Duodenal mucosa (tissue), 2 donors: ENCODE measurements around the gene KRTAP10-5.
"Not testable (repeated sequence)": the region's sequence is repeated elsewhere in the genome, so short reads cannot be mapped to it uniquely, and the experiment has no call there.

ENCODE experiments used
- H3K27ac ChIP-seq: one replicate; pipeline ENCODE4 v1.7.0; 2013; ENCODE audit warnings: low read depth, low read length
- H3K27me3 ChIP-seq, 2 donors: one replicate each; pipeline ENCODE4 v1.7.0; 2013; ENCODE audit warnings: low read length in 2 of 2, control low read depth in 1 of 2; ENCODE audit not compliant: insufficient read depth in 2 of 2, control insufficient read depth in 1 of 2
- H3K36me3 ChIP-seq, 2 donors: one replicate each; pipeline ENCODE4 v1.7.0; 2013; ENCODE audit warnings: low read length in 2 of 2, control low read depth in 1 of 2; ENCODE audit not compliant: insufficient read depth in 2 of 2, control insufficient read depth in 1 of 2
- H3K4me1 ChIP-seq, 2 donors: one replicate each; pipeline ENCODE4 v1.7.0; 2013; ENCODE audit warnings: low read length in 2 of 2, control low read depth in 1 of 2; ENCODE audit not compliant: insufficient read depth in 2 of 2, control insufficient read depth in 1 of 2
- H3K4me3 ChIP-seq, 2 donors: one replicate each; pipeline ENCODE4 v1.7.0; 2013; ENCODE audit warnings: low read length in 2 of 2, low read depth in 1 of 2
- H3K9ac ChIP-seq, 2 donors: one replicate each; pipeline ENCODE4 v1.7.0; 2013; ENCODE audit warnings: low read length in 2 of 2, low read depth in 1 of 2
- H3K9me3 ChIP-seq, 2 donors: one replicate each; pipeline ENCODE4 v1.7.0; 2013; ENCODE audit warnings: low read length in 2 of 2, control low read depth in 1 of 2; ENCODE audit not compliant: control insufficient read depth in 1 of 2

The KRTAP10-5 gene

DNA sequence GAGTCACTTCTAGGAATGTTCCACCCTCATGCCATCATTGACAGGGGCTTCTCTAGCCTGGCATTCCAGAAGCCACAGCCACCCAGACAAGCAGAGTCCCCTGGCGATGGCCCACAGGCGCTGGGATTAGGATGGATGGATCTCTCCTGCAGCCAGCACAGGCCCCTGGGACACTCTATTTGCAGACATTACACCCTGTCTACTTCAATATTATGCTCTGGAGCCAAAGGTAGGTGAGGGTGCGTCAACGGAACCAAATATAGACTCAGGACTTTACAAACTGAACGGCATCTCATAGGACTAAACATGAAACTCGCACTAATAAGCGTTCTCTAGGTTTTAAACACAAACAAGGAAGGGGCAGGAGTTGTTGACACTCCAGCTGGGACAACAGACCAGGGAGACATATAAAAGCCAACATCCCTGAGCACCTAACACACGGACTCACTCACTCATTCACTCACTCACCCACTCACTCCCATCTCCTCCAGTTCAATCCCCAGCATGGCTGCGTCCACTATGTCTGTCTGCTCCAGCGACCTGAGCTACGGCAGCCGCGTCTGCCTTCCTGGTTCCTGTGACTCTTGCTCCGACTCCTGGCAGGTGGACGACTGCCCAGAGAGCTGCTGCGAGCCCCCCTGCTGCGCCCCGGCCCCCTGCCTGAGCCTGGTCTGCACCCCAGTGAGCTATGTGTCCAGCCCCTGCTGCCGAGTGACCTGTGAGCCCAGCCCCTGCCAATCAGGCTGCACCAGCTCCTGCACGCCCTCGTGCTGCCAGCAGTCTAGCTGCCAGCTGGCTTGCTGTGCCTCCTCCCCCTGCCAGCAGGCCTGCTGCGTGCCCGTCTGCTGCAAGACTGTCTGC, 19.9 kb upstream of the KRTAP10-5 start, which contains the start of gene KRTAP10-7:
Gene KRTAP10-7 (plus strand): TSS at position 480 of the 861 bp plus-strand sequence. CDS start 25 bp downstream, at position 505.
- H3K36me3 ChIP-seq, H3K4me1 ChIP-seq, H3K27ac ChIP-seq, H3K4me3 ChIP-seq, H3K9me3 ChIP-seq, H3K9ac ChIP-seq: not testable (repeated sequence)
- H3K27me3 ChIP-seq: peaks cover 5 to 21% of the 10 kb centered on the region in 2 donors

GRCh38 chr21:44599264-44600029, 19.0 kb upstream of the KRTAP10-5 start:
- Histone ChIP-seq H3K27me3 (peaks cover 5 to 26% of the 10 kb centered on the region in 2 donors), H3K4me1 (no peaks in the 10 kb centered on the region), H3K9ac (no peak overlapping the region), H3K27ac (no peak overlapping the region), H3K4me3 (no peak overlapping the region), H3K36me3 (no peaks in the 10 kb centered on the region), H3K9me3 (no peaks in the 10 kb centered on the region)

DNA sequence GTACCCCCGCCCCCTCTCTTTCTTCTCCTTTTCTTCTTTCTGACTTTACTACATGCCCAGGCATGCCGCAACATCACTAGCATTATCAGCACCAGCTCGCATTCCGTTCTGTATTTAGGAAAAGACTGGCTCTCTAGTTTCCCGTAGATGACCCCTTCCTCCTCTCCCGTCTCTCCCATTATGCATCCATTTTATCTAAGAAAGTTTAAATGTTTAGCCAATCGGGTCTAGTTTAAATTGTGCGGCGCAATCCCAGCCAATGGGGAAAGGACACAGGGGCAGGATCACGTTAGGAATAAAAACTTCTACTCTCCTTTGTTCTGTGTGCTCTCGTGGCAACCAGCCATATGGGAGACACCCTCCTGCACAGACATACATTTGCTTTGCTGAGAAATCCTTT, 17.7 kb upstream of the KRTAP10-5 start:
- Histone ChIP-seq H3K36me3 (no peaks in the 10 kb centered on the region), H3K9ac (no peak overlapping the region), H3K27me3 (peaks cover 5 to 24% of the 10 kb centered on the region in 2 donors), H3K4me3 (no peak overlapping the region), H3K4me1 (no peaks in the 10 kb centered on the region), H3K27ac (no peak overlapping the region), H3K9me3 (no peaks in the 10 kb centered on the region)

DNA sequence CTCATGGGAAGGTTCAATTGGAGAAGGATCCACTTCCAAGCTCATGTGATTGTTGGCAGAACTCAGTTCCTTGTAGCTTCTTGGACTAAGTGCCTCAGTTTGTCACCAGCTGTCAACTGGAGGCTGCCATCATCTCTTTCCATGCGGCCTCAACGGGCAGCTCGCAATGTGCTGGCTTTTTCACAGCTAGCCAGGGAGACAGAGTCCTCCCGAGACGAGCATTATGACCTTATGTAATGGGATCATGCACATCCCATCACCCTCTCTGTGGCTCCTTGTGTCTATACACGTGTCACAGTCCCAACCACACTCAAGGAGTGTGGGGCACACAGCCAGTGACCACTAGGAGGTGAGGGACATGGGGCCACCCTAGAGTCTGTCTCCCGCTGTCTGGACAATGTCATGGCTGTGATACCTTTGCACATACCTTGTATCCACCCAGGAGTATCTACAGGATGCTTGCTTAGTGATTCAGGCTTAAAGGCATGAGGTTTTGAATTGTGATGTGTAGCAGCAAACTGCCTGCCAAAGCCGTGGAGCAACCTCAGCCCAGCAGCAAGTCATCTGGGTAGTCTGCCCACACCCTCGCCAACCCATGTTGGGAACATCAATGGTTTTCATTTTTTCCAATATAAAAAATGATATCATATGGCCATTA, 15.8 kb upstream of the KRTAP10-5 start:
- Histone ChIP-seq H3K36me3 (no peaks in the 10 kb centered on the region), H3K4me1 (no peaks in the 10 kb centered on the region), H3K9me3 (no peaks in the 10 kb centered on the region), H3K4me3 (no peak overlapping the region), H3K27ac (no peak overlapping the region), H3K9ac (no peak overlapping the region), H3K27me3 (peaks cover 0 to 24% of the 10 kb centered on the region in 2 donors)

DNA sequence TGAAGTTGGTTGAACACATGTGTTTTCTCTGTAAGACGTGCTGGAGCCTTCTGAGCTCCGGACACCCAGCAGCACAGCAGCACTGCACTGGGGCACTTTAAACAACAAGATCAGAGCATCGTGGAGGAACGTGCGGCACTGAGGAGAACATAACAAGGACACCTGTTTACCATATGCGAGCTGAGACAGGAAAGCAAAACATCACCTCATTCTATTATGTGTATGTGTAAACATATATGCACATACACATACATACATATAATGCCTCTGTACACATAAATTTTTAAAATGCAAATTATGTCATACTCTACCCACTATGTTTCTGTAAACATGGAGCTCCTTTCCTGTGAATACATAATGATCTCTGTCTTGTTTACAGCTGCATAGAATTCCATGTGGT, 15.1 kb upstream of the KRTAP10-5 start:
- Histone ChIP-seq H3K9ac (no peak overlapping the region), H3K4me3 (no peak overlapping the region), H3K27ac (no peak overlapping the region), H3K4me1 (no peaks in the 10 kb centered on the region), H3K36me3 (no peaks in the 10 kb centered on the region), H3K9me3 (no peaks in the 10 kb centered on the region), H3K27me3 (peaks cover 0 to 21% of the 10 kb centered on the region in 2 donors)

DNA sequence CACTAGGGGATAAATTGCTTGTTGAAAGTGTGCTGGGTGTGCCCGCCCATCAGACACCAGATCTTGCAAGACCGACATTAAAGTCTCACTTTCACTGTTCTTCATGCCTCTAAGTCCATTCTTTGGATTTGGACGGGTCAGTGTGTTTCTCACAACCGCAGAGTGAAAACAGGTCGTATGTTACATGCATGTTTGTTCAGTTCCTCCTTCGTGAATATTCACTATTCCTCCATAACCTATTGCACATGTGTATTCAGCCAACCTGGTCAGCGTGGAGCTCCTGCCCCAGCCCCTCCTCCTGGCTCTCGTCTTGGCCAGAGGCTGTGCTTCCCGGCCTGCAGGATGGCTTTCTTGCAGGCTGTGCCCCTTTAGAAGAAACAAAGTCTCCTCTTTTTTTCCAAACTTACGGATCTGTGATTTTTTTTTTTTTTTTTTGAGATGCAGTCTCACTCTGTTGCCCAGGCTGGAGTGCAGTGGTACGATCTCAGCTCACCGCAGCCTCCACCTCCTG, 14.1 kb upstream of the KRTAP10-5 start:
- H3K27me3 ChIP-seq: peaks cover 0 to 14% of the 10 kb centered on the region in 2 donors
- H3K27ac ChIP-seq: no peak overlapping the region
- no peaks in the 10 kb centered on the region for H3K4me1 ChIP-seq
- no peak overlapping the region for H3K4me3 ChIP-seq
- no peak overlapping the region for H3K9ac ChIP-seq
- no peaks in the 10 kb centered on the region for H3K36me3 ChIP-seq
- no peaks in the 10 kb centered on the region for H3K9me3 ChIP-seq

DNA sequence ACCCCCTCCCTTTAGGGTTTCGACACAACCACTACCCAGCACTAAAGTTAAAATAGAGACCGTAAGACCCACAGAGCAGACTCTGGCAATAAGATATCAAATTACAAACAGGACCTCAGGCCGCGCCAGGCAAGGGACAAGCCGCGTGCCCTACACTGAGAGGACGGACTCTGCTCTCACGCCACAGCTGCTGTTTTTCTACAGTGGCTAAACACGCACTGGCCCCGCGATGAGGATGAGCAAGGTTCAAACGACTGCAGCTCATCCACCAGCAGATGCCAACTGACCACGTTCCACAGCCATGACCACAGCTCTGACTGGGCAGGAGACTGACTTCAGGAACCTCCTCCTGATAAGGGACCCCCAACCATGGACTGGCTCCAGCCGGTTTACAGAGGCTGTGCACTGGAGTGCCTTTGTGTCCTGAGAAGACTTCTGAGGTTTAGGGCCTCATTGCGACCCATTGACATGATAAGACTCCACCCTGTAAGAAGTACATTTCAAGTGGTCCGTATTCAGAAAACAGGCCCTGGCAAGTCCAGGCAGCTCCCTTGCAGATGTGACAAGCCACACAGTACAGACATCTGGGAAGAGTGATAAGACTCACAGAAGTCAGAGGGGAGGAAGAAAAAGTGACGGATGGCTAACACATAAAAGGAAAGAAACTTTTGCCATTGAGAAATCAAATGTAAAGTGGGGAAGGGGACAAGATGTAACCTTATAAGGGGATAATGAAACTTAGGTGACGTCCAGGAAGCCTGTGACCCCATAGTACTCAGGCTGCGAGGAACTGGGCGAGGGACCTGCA, 13.4 kb upstream of the KRTAP10-5 start:
- Histone ChIP-seq H3K36me3 (no peaks in the 10 kb centered on the region), H3K4me1 (no peaks in the 10 kb centered on the region), H3K4me3 (no peak overlapping the region), H3K27ac (no peak overlapping the region), H3K9ac (no peak overlapping the region), H3K27me3 (peaks cover 0 to 16% of the 10 kb centered on the region in 2 donors), H3K9me3 (no peaks in the 10 kb centered on the region)

GRCh38 chr21:44592446-44593311, 12.3 kb upstream of the KRTAP10-5 start, which contains the start of gene KRTAP10-6:
KRTAP10-6 (minus strand) TSS chr21:44592505; CDS start chr21:44592484, 21 bp downstream.
- no peaks in the 10 kb centered on the region for H3K4me1 ChIP-seq
- no peak within 1 kb of the TSS for H3K27ac ChIP-seq
- no peak within 1 kb of the TSS for H3K9ac ChIP-seq
- H3K9me3 ChIP-seq: no peaks in the 10 kb centered on the region
- H3K27me3 ChIP-seq: peaks cover 0 to 16% of the 10 kb centered on the region in 2 donors
- H3K36me3 ChIP-seq: no peaks in the 10 kb centered on the region
- no peak within 1 kb of the TSS for H3K4me3 ChIP-seq

GRCh38 chr21:44591801-44592130, 11.4 kb upstream of the KRTAP10-5 start:
- H3K27ac ChIP-seq, H3K9ac ChIP-seq, H3K9me3 ChIP-seq, H3K36me3 ChIP-seq, H3K4me1 ChIP-seq, H3K4me3 ChIP-seq: not testable (repeated sequence)
- H3K27me3 ChIP-seq: peaks cover 0 to 16% of the 10 kb centered on the region in 2 donors
